Measurements from ENCODE around the gene CDC25B. TPM values are rescaled to one million over a fixed set of nuclear protein-coding genes. Genes with fewer than 3 reads are reported as not detected.

Gene CDC25B
- total and polyA plus RNA-seq, 2 of the 8 experiments (the other 6 are each of a cell fraction or from before 2014, with no cell fraction given) = 21.7 to 31.2 TPM

DNA sequence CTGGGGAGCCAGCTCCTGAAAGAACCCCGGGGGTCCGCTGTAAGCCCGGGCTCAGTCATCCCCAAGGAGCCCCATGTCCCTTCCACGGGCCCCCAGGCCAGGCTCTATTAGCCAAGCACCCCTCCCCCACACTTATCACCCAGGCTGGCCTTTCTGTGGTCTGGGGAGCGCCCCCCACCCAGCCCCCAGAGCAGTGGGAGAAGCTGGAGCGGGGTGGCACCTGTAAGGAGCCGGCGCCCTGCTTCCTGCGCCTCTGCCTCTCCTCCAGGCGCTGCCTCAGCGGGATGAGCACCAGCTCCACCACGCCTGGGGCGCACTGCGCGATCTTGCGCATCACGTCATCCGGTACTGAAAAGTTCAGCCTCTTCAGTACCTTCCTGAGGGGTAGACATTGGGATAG lies 17.1 kb upstream of the CDC25B start (continued):
- TF ChIP-seq, protein P1, sequence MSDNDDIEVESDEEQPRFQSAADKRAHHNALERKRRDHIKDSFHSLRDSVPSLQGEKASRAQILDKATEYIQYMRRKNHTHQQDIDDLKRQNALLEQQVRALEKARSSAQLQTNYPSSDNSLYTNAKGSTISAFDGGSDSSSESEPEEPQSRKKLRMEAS (IDR thresholded peaks at IDR 0.05) = no peak

All from H1 (cell line).